Kidney epithelial cell (primary cell): ENCODE results near the gene TMEM134. TPM values are rescaled to one million over a fixed set of nuclear protein-coding genes. Genes with fewer than 3 reads are reported as not detected.
A peak's percentile ranks its signal among the peaks of the same experiment; 100 is the strongest.

ENCODE experiments used
- DNase-seq: peaks from one replicate; pipeline ENCODE4 v3.0.0-alpha.2; 2010; ENCODE audit warnings: low read depth
- H3K27me3 ChIP-seq: 2 replicates; pipeline ENCODE4 v1.6.0; 2011; ENCODE audit warnings: low read length; ENCODE audit not compliant: control insufficient read depth, insufficient read depth
- H3K36me3 ChIP-seq: 2 replicates; pipeline ENCODE4 v1.5.1; 2011; ENCODE audit warnings: low read length; ENCODE audit not compliant: control insufficient read depth, insufficient read depth
- H3K4me3 ChIP-seq: 2 replicates; pipeline ENCODE4 v1.5.1; 2011; ENCODE audit warnings: low read depth, mild to moderate bottlenecking, control low read depth, low read length
- CTCF ChIP-seq: IDR thresholded peaks from 2 replicates; pipeline ENCODE4 v1.5.1; 2011; ENCODE audit warnings: mild to moderate bottlenecking, moderate library complexity, low read length, control low read depth, inconsistent platforms; ENCODE audit not compliant: insufficient read depth, poor library complexity, severe bottlenecking
- total RNA-seq: library from RNA; depleted of rRNA; stranded (reverse); fragments of >200 nt; gene quantifications from 2 replicates; pipeline ENCODE4 v1.2.3, GENCODE V29; 2015

The TMEM134 gene
- total RNA-seq, 1 donor from 2014 or later, result 102 TPM

- Histone ChIP-seq H3K36me3 (no peaks in the 10 kb centered on the region), H3K27me3 (peaks cover 15% of the 10 kb centered on the region), H3K4me3 (no peak overlapping the region)
- no peak for TF ChIP-seq CTCF
- DNase-seq, result no peak
Measured at GRCh38 chr11:67418476-67419281, 50.4 kb downstream of the TMEM134 start.

GRCh38 chr11:67417425-67417824, 51.6 kb downstream of the TMEM134 start:
- DNase-seq, result no peak
- H3K27me3 ChIP-seq, result peaks cover 22% of the 10 kb centered on the region
- no peak for TF ChIP-seq CTCF
- no peaks in the 10 kb centered on the region for H3K36me3 ChIP-seq
- H3K4me3 ChIP-seq, result no peak overlapping the region

- peaks cover 23% of the 10 kb centered on the region for H3K27me3 ChIP-seq
- TF ChIP-seq CTCF, result no peak
- H3K4me3 ChIP-seq, result no peak overlapping the region
- H3K36me3 ChIP-seq, result no peaks in the 10 kb centered on the region
- no peak for DNase-seq
Measured at GRCh38 chr11:67416416-67417335, 52.4 kb downstream of the TMEM134 start.

GRCh38 chr11:67415501-67416304, 53.3 kb downstream of the TMEM134 start, which contains the start of gene CARNS1:
Gene CARNS1 (plus strand): TSS chr11:67415678. CDS start chr11:67416200, 522 bp downstream.
- peaks cover 26% of the 10 kb centered on the region for H3K27me3 ChIP-seq
- DNase-seq, result no peak
- no peak for TF ChIP-seq CTCF
- peak within 1 kb of the TSS; percentile 2 for H3K4me3 ChIP-seq
- H3K36me3 ChIP-seq, result no peaks in the 10 kb centered on the region

- H3K36me3 ChIP-seq, result no peaks in the 10 kb centered on the region
- TF ChIP-seq CTCF, result no peak
- no peak overlapping the region for H3K4me3 ChIP-seq
- DNase-seq, result no peak
- peaks cover 28% of the 10 kb centered on the region for H3K27me3 ChIP-seq
Measured at GRCh38 chr11:67413266-67413849, 55.7 kb downstream of the TMEM134 start.
